Smooth muscle cell (in vitro differentiated cells): ENCODE results near the gene RREB1. TPM values are rescaled to one million over a fixed set of nuclear protein-coding genes. Genes with fewer than 3 reads are reported as not detected.
A peak's percentile ranks its signal among the peaks of the same experiment; 100 is the strongest.

ENCODE experiments used
- DNase-seq: peaks from one replicate; lab custom pipeline; 2025; ENCODE audit not compliant: unreplicated experiment; lab: John Stamatoyannopoulos, UW
- H2AFZ ChIP-seq: fragments of 200-600 bp; sonication (generic); 2 replicates; pipeline ENCODE4 v1.6.0; 2016; ENCODE audit warnings: antibody characterized with exemption, low read depth, mild to moderate bottlenecking
- H3F3A ChIP-seq: fragments of 200-600 bp; sonication (generic); 2 replicates; pipeline ENCODE4 v1.6.0; 2017; ENCODE audit warnings: antibody characterized with exemption, low read depth
- H3K27ac ChIP-seq: fragments of 200-600 bp; sonication (generic); 2 replicates; pipeline ENCODE4 v1.5.1; 2016; ENCODE audit warnings: low read depth, mild to moderate bottlenecking
- H3K27me3 ChIP-seq: fragments of 200-600 bp; sonication (generic); 2 replicates; pipeline ENCODE4 v1.6.1; 2016; ENCODE audit warnings: low read depth, mild to moderate bottlenecking
- H3K36me3 ChIP-seq: fragments of 200-600 bp; sonication (generic); 2 replicates; pipeline ENCODE4 v1.5.1; 2016; ENCODE audit warnings: low read depth
- H3K4me1 ChIP-seq: fragments of 200-600 bp; sonication (generic); 2 replicates; pipeline ENCODE4 v1.5.1; 2016; ENCODE audit warnings: low read depth
- H3K4me2 ChIP-seq: fragments of 200-600 bp; sonication (generic); 2 replicates; pipeline ENCODE4 v1.6.0; 2016; ENCODE audit warnings: mild to moderate bottlenecking
- H3K4me3 ChIP-seq: fragments of 200-600 bp; sonication (generic); 2 replicates; pipeline ENCODE4 v1.5.1; 2016; ENCODE audit warnings: mild to moderate bottlenecking
- H3K79me2 ChIP-seq: fragments of 200-600 bp; sonication (generic); 2 replicates; pipeline ENCODE4 v1.6.0; 2016; ENCODE audit warnings: low read depth, mild to moderate bottlenecking
- H3K9ac ChIP-seq: fragments of 200-600 bp; sonication (generic); 2 replicates; pipeline ENCODE4 v1.6.0; 2016; ENCODE audit warnings: low read depth
- H3K9me3 ChIP-seq: fragments of 200-600 bp; sonication (generic); replicated peaks from 2 replicates; pipeline ENCODE4 v1.5.1; 2016; ENCODE audit warnings: low read depth
- H4K20me1 ChIP-seq: fragments of 200-600 bp; sonication (generic); 2 replicates; pipeline ENCODE4 v1.6.0; 2016; ENCODE audit warnings: low read depth
- CTCF ChIP-seq: fragments of 200-600 bp; sonication (generic); IDR thresholded peaks from 2 replicates; pipeline ENCODE4 v1.5.1; 2017; ENCODE audit warnings: borderline replicate concordance, mild to moderate bottlenecking, antibody characterized with exemption; ENCODE audit not compliant: insufficient read depth, poor library complexity, severe bottlenecking
- WGBS: methylation state at CpG from one replicate; pipeline ENCODE4 v1.1.7; 2016; ENCODE audit warnings: low lambda C conversion rate; 5-methylcytosine and 5-hydroxymethylcytosine counted together
- polyA plus RNA-seq: library from polyadenylated mRNA; unstranded; fragments of >200 nt; fragmentation: Nextera tagmentation; extraction: Ambion mirVana; gene quantifications from 2 replicates; pipeline ENCODE4 v1.2.1, GENCODE V29; 2016
- total RNA-seq: library from RNA; depleted of rRNA; stranded (reverse); fragments of >200 nt; gene quantifications from 2 replicates; pipeline ENCODE4 v1.2.3, GENCODE V29; 2014

Gene RREB1
- total and polyA plus RNA-seq, 2 experiments from 2014 or later = 13.2 to 26.1 TPM

- Histone ChIP-seq H3K4me1 (peaks cover 37% of the 10 kb centered on the region), H3K4me3 (peak overlapping the region; percentile 70), H3K27me3 (no peaks in the 10 kb centered on the region), H4K20me1 (peaks cover 85% of the 10 kb centered on the region), H3K79me2 (peaks cover 94% of the 10 kb centered on the region), H3K9me3 (no peaks in the 10 kb centered on the region), H3K36me3 (no peaks in the 10 kb centered on the region), H2AFZ (no peak overlapping the region), H3K9ac (peak overlapping the region; percentile 92), H3K4me2 (peak overlapping the region; percentile 90), H3F3A (peaks cover 27% of the 10 kb centered on the region), H3K27ac (peak overlapping the region; percentile 94)
- TF ChIP-seq CTCF = no peak
- 74% methylated on average over 7 of the region's 7 CpGs for WGBS
- no peak for DNase-seq
Measured at GRCh38 chr6:7139835-7140470, 32.2 kb downstream of the RREB1 start.

- Histone ChIP-seq H3K9me3 (no peaks in the 10 kb centered on the region), H3K9ac (peak overlapping the region; percentile 92), H3K36me3 (no peaks in the 10 kb centered on the region), H4K20me1 (peaks cover 85% of the 10 kb centered on the region), H3K27me3 (no peaks in the 10 kb centered on the region), H3K27ac (peak overlapping the region; percentile 94), H3K4me3 (peak overlapping the region; percentile 70), H3K79me2 (peaks cover 94% of the 10 kb centered on the region), H3K4me2 (peak overlapping the region; percentile 90), H3K4me1 (peaks cover 42% of the 10 kb centered on the region), H2AFZ (peak overlapping the region; percentile 93), H3F3A (peaks cover 35% of the 10 kb centered on the region)
- 6% methylated on average over 27 of the region's 67 CpGs for WGBS
- no peak for TF ChIP-seq CTCF
- DNase-seq = peak; percentile 71
Measured at GRCh38 chr6:7140631-7141378, 33.0 kb downstream of the RREB1 start.

- H3K79me2 ChIP-seq = peaks cover 91% of the 10 kb centered on the region
- H3K36me3 ChIP-seq = no peaks in the 10 kb centered on the region
- DNase-seq = no peak
- H3K4me1 ChIP-seq = peaks cover 57% of the 10 kb centered on the region
- H3F3A ChIP-seq = peaks cover 32% of the 10 kb centered on the region
- no peak overlapping the region for H3K9ac ChIP-seq
- H3K4me2 ChIP-seq = no peak overlapping the region
- peaks cover 82% of the 10 kb centered on the region for H4K20me1 ChIP-seq
- H2AFZ ChIP-seq = no peak overlapping the region
- TF ChIP-seq CTCF = no peak
- 97% methylated on average over 25 of the region's 25 CpGs for WGBS
- H3K27ac ChIP-seq = peak overlapping the region; percentile 94
- H3K27me3 ChIP-seq = no peaks in the 10 kb centered on the region
- H3K9me3 ChIP-seq = no peaks in the 10 kb centered on the region
- no peak overlapping the region for H3K4me3 ChIP-seq
Measured at GRCh38 chr6:7142228-7142801, 34.6 kb downstream of the RREB1 start.
